Ammon's horn (tissue), 1 donor: ENCODE measurements around the gene RPF1.
"Not testable (repeated sequence)": the region's sequence is repeated elsewhere in the genome, so short reads cannot be mapped to it uniquely, and the experiment has no call there.

Experiments used
- DNase-seq: peaks from one replicate; pipeline ENCODE4 v3.0.0-alpha.2; 2016; ENCODE audit warnings: low spot score

The RPF1 gene

GRCh38 chr1:84492726-84493125 is 13.7 kb downstream of the RPF1 start:
- DNase-seq, result no peak

- DNase-seq, result no peak
Observed at GRCh38 chr1:84493747-84494146, 14.7 kb downstream of the RPF1 start.

- DNase-seq, result no peak
Observed at GRCh38 chr1:84496498-84496897, 17.4 kb downstream of the RPF1 start.

- no peak for DNase-seq
Observed at GRCh38 chr1:84497631-84498275, 18.7 kb downstream of the RPF1 start.

GRCh38 chr1:84502927-84503326 is 23.9 kb downstream of the RPF1 start:
- no peak for DNase-seq

GRCh38 chr1:84504580-84505492 is 25.8 kb downstream of the RPF1 start:
- peak; percentile 5 for DNase-seq

- DNase-seq, result peak; percentile 61
Observed at GRCh38 chr1:84505493-84506001, 26.5 kb downstream of the RPF1 start.

- DNase-seq, result peak; percentile 97
Observed at GRCh38 chr1:84506002-84506728, 27.1 kb downstream of the RPF1 start, which contains the start of the genes GNG5 and SPATA1. TSS of gene GNG5 (minus strand) at chr1:84506581. CDS start at chr1:84506091, 490 bp downstream. TSS of gene SPATA1 (plus strand) at chr1:84506386. CDS start at chr1:84516360, 9,974 bp downstream.

- DNase-seq, result no peak
Observed at GRCh38 chr1:84506729-84507453, 27.8 kb downstream of the RPF1 start.

GRCh38 chr1:84507887-84508286 is 28.8 kb downstream of the RPF1 start:
- DNase-seq, result not testable (repeated sequence)

- no peak for DNase-seq
Observed at GRCh38 chr1:84508510-84508909, 29.4 kb downstream of the RPF1 start.

GRCh38 chr1:84509029-84509428 is 30.0 kb downstream of the RPF1 start:
- DNase-seq, result no peak

- DNase-seq, result no peak
Observed at GRCh38 chr1:84510165-84510564, 31.1 kb downstream of the RPF1 start.

GRCh38 chr1:84510668-84511067 is 31.6 kb downstream of the RPF1 start:
- no peak for DNase-seq

- no peak for DNase-seq
Observed at GRCh38 chr1:84524590-84524989, 45.5 kb downstream of the RPF1 start.

- DNase-seq, result peak; percentile 51
Observed at GRCh38 chr1:84525779-84526178, 46.7 kb downstream of the RPF1 start.

- no peak for DNase-seq
Observed at GRCh38 chr1:84538599-84538998, 59.5 kb downstream of the RPF1 start.

GRCh38 chr1:84539972-84540371 is 60.9 kb downstream of the RPF1 start:
- DNase-seq, result no peak

GRCh38 chr1:84540759-84541158 is 61.7 kb downstream of the RPF1 start:
- no peak for DNase-seq

GRCh38 chr1:84541679-84542078 is 62.6 kb downstream of the RPF1 start:
- peak; percentile 4 for DNase-seq
